Measurements from ENCODE around the gene SPDYE6.
"Not testable (repeated sequence)": the region's sequence is repeated elsewhere in the genome, so short reads cannot be mapped to it uniquely, and the experiment has no call there.

SPDYE6 gene

DNA sequence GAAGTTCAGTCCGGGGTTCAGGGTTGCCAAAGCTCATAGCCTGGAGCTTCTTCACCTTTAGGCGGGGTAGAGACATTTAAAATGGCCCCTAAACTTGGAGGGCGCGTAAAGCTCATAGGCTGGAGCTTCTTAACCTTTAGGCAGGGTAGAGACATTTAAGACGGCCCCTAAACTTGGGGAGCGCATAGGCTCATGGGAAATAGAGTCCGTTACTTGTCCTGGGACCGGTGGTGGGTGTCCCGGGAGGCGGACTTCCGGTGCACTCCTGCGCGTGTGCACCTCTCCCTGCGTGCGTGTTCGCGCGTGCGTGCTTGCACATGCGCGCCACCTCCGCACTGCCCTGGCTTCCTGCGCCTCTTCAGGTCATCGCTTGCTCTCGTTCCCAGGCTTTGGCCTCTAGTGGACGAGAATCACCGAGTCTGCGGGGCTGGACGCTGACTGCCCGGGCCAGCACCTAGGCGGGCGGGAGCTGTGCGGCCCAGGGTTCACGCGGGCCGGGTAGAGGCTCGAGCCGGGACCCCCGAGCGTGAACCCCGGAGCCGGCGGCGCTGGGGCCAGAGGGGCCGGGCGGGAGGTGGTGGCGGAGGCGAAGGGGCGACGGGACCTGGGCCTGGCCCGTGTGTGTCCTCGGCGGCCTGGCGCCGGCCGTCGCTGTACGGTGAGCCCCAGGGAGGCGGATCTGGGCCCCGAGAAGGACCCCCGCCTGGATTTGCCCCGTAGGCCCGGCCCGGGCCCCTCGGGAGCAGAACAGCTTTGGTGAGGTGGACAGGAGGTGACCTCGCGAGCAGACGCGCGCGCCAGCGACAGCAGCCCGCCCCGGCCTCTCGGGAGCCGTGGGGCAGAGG, 7.5 kb upstream of the SPDYE6 start:
- peak overlapping the region; percentile 51 for H3K4me3 ChIP-seq (ENCODE audit: low read depth, low read length)

DNA sequence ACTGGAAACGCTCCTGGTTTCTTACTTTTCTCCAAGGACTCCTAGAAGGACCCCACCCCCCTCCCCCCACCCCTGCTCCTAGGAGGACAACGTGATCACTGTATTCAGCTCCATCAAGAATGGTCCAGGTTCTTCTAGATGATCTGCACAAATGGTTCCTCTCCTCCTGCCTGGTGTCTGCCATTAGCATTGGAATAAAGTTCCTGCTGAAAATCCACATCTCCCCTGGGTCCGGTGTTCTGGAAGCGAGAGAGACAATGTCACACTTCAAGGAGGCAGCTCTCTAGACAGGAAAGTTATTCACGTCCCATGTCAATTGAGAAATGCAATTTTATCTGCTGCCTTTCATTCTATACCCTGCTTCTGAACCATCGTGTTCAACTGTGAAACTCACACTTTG, 9.3 kb downstream of the SPDYE6 start:
- not testable (repeated sequence) for H3K4me3 ChIP-seq (ENCODE audit: low read depth, low read length)

DNA sequence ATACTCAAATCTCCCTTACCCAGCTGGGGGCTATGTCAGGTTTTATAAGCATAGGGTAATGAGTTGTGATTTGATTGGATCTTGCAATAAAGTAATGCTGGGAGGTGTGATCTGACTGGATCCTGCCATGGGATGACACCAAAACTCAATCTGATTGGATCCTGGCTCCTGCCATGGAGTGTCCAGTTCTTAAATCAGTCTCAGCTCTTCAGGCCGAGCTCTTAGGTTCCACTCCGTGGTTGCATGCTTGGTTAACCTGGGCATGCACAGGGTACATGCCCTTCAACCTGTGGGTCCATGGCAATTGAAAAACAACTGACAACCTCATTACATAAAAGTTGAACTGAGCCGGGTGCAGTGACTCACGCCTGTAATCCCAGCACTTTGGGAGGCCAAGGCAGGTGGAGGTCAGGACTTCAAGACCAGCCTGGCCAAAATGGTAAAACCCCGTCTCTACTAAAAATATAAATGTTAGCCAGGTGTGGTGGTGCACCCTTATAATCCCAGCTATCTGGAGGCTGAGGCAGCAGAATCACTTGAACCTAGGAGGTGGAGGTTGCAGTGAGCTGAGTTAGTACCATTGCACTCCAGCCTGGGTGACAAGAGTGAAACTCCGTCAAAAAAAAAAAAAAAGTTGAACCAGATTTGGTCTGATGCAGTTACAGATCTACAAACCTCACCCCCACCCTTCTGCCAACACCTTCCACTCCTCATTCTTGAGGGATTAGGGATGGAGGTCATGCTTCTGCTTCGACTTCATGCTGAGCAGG, 15.5 kb downstream of the SPDYE6 start:
- not testable (repeated sequence) for H3K4me3 ChIP-seq (ENCODE audit: low read depth, low read length)

DNA sequence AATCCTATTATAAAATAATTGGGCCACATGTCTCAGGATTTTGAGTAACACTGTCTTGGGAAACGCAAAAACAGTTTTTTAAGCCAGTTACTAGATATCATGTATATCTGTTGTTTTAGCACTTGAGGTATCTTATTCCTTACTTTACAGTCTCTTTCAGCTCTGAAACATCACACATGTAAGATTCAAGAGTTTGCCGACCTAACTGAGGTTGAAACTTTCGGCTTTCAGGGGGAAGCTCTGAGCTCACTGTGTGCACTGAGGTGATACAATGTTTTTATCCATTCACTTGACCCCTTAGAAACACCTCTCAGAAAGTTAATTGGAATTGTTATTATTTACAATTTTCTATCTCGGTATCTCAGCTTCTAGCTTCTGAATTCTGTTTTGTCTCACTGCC, 18.8 kb downstream of the SPDYE6 start:
- not testable (repeated sequence) for H3K4me3 ChIP-seq (ENCODE audit: low read depth, low read length)

DNA sequence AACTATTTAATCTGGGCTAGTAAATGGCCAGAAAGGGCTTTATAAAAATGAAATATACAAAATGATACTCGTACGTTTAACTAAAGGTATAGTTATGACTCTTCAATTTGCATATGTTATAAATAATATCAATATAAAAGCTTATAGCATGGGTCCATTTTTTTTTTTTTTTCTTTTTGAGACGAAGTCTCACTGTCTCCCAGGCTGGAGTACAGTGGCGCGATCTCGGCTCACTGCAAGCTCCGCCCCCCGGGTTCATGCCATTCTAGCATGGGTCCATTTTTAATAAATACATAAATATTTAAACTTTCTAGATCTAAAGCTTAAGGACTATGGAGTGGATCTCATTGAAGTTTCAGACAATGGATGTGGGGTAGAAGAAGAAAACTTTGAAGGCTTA, 19.2 kb downstream of the SPDYE6 start:
- not testable (repeated sequence) for H3K4me3 ChIP-seq (ENCODE audit: low read depth, low read length)

- H3K4me3 ChIP-seq (ENCODE audit: low read depth, low read length): not testable (repeated sequence)
Observed at GRCh38 chr7:102335574-102335973, 20.7 kb downstream of the SPDYE6 start.

DNA sequence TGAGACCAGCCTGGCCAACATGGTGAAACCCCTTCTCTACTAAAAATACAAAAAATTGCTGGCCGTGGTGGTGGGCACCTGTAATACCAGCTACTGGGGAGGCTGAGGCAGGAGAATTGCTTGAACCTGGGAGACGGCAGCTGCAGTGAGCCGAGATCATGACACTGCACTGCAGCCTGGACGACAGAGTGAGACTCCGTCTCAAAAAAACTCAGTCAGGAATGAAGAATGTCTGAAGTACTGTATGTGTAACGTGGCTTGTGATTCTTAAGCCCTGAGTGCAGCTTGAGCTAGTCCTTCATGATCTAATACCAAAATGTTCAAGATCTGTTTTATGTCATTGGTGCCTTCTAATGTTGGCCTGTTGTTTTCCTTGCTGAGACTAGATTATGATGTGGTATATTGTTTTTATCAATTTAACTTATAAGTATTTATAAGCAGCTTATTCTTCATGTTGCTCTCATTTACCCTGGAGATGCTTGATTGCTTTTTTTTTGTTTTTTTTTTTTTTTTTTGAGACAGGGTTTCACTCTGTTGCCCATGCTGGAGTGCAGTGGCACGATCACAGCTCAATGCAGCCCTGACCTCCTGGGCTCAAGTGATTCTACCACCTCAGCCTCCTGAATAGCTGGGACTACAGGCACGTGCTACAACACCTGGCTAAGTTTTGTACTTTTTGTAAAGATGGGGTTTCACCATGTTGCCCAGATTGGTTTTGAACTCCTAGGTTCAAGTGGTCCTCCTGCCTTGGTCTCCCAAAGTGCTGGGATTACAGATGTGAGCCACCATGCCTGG, 25.4 kb downstream of the SPDYE6 start:
- H3K4me3 ChIP-seq (ENCODE audit: low read depth, low read length): not testable (repeated sequence)

GRCh38 chr7:102329366-102329765, 26.9 kb downstream of the SPDYE6 start:
- H3K4me3 ChIP-seq (ENCODE audit: low read depth, low read length): not testable (repeated sequence)

GRCh38 chr7:102328863-102329262, 27.4 kb downstream of the SPDYE6 start:
- H3K4me3 ChIP-seq (ENCODE audit: low read depth, low read length): not testable (repeated sequence)

DNA sequence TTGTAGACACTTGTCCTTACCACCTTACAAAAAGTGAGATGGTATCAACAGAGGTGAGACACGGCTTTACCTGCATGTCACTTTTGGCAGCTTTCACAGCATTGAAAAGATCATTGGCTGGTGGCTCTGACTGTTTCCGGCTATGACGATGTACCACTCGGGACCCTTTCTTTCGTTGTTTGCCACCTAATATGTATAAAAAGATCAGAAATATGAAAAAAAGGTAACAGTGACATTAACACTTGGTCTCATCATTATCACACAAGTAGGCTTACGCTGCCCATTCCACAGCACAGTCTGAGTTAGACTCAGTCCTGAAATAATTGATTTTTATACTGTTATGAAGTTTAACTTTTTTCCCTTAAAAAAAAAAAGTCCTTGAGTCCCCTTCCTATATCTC, 29.1 kb downstream of the SPDYE6 start:
- H3K4me3 ChIP-seq (ENCODE audit: low read depth, low read length): not testable (repeated sequence)

- no peak overlapping the region for H3K4me3 ChIP-seq (ENCODE audit: low read depth, low read length)
Observed at GRCh38 chr7:102326157-102326889, 29.9 kb downstream of the SPDYE6 start.

GRCh38 chr7:102325106-102325505, 31.1 kb downstream of the SPDYE6 start:
- H3K4me3 ChIP-seq (ENCODE audit: low read depth, low read length): not testable (repeated sequence)

DNA sequence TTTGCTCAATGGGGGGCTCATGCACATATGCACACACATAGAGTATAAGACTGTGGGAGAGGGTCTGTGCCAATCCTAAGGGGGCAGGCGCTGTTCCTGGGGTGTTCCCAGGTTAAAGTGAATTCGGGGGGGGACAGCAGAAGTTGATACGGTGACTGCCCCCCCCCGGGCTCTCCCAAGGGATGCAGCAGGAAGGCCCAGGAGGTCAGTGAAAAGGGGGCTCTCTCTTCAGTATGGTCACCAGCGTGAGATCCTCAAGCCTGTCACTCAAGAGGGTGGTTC, 32.4 kb downstream of the SPDYE6 start:
- no peak overlapping the region for H3K4me3 ChIP-seq (ENCODE audit: low read depth, low read length)

- H3K4me3 ChIP-seq (ENCODE audit: low read depth, low read length): no peak overlapping the region
Observed at GRCh38 chr7:102322202-102322715, 34.0 kb downstream of the SPDYE6 start.

DNA sequence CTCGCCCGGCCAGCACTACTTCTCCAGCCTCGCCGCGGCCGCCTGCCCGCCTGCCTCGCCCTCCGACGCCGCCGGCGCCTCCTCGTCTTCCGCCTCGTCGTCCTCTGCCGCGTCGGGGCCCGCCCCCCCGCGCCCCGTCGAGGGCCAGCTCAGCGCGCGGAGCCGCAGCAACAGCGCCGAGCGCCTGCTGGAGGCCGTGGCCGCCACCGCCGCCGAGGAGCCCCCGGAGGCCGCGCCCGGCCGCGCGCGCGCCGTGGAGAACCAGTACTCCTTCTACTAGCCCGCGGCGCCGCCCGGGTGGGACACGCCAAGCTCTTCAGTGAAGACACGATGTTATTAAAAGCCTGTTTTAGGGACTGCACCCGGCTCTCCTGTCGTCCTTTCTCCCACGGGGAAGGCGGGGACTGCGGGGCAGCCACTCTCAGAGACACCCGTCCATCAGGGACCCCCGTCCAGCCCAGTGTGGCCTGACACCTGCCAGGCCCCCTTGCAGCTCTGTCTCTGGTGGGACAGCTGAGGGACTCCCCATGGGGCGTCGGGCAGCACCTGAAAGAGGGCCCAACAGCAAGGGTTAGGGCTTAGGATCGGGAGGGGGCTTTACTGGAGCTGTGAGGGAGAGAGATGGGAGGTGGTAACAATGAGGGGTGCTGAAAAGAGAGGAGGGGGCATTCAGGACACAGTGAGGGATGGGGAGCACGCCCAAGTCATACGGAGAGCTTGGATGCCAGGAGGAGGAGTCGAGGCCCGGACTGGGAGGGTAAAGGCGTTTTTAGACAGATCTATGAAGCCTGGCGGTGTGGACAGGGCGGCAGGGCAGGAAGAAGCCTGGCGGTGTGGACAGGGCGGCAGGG, 34.7 kb downstream of the SPDYE6 start:
- no peak overlapping the region for H3K4me3 ChIP-seq (ENCODE audit: low read depth, low read length)

GRCh38 chr7:102320601-102321350, 35.5 kb downstream of the SPDYE6 start:
- H3K4me3 ChIP-seq (ENCODE audit: low read depth, low read length): peak overlapping the region; percentile 17

DNA sequence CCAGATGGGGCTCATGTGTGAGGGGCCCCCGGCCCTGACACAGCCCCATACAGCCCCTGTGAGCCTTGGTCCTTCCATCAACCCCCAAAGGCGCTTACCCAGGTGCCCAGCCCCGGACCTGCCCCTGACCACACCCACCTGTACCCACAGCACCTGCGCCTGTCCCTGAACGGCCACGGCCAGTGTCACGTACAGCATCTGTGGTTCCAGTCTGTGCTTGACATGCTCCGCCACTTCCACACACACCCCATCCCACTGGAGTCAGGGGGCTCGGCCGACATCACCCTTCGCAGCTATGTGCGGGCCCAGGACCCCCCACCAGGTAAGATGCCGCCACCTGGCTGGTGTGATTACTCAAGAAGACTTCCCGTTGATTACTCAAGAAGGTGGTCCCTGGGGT, 36.1 kb downstream of the SPDYE6 start:
- H3K4me3 ChIP-seq (ENCODE audit: low read depth, low read length): no peak overlapping the region

DNA sequence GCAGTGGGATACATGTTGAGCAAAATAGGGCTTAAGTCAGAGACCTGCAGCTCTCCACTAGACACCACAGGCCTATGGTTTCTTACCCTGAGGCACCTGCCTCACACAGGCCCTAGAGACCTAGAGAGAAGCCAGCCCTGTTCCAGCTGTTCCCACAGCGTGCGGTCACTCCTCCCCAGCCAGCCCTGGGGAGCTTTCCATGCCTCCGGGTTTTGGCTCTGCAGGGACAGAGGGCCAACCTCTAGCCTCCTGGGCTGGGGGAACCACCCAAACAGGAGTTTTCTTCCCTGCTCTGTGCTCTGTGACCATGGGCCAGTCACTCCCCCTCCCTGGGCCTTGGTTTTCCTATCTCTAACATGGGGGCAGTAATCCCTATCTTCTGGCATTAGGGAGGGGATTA, 36.6 kb downstream of the SPDYE6 start:
- H3K4me3 ChIP-seq (ENCODE audit: low read depth, low read length): no peak overlapping the region

GRCh38 chr7:102318482-102318971, 37.7 kb downstream of the SPDYE6 start:
- H3K4me3 ChIP-seq (ENCODE audit: low read depth, low read length): no peak overlapping the region
